ENCODE data around the gene RNLS. TPM values are rescaled to one million over a fixed set of nuclear protein-coding genes. Genes with fewer than 3 reads are reported as not detected.

Gene RNLS
- polyA plus RNA-seq, 3 donors: 3.3 to 3.9 (median 3.7) TPM

DNA sequence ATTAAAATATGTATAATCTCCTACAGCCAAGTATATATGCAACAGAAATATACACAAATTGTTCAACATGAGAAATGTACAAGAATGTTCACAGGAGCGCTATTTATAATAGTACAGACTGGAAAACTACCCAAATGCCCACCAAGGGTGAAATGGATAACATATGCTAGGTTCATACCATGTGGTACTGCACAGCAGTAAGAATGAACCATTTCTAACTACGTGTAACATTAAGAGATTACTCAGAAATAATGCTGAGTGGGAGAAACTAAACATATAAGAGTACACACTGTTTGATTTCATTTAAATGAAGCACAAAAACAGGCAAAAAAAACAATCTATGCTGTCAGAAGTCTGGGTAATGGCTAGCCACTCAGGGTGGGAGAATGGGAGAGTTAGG, 45.8 kb downstream of the RNLS start:
- Histone ChIP-seq H3K27me3 (ENCODE audit: control insufficient read depth in 2 of 2, insufficient read depth in 2 of 2, low read length in 2 of 2) (no peaks in the 10 kb centered on the region), H3K9me3 (replicated peaks in 1 of 2; ENCODE audit: control insufficient read depth in 1 of 2, insufficient read depth in 1 of 2, low read length in 2 of 2) (no peaks in the 10 kb centered on the region), H2AFZ (ENCODE audit: insufficient read depth, low read depth, low read length, poor library complexity, severe bottlenecking) (no peak overlapping the region), H3K9ac (ENCODE audit: insufficient read depth, low read length, poor library complexity, severe bottlenecking) (no peak overlapping the region), H4K20me1 (ENCODE audit: insufficient read depth, low read length) (no peaks in the 10 kb centered on the region), H3K79me2 (ENCODE audit: insufficient read depth, low read length) (no peaks in the 10 kb centered on the region), H3K27ac (ENCODE audit: low read depth in 1 of 2, low read length in 2 of 2) (no peak overlapping the region), H3K4me2 (replicated peaks; ENCODE audit: extremely low read depth, low read length, poor library complexity, severe bottlenecking) (no peak overlapping the region), H3K36me3 (replicated peaks in 1 of 2; ENCODE audit: control insufficient read depth in 1 of 2, insufficient read depth in 2 of 2, low read length in 2 of 2) (no peaks in the 10 kb centered on the region), H3K4me1 (ENCODE audit: control insufficient read depth in 1 of 2, insufficient read depth in 2 of 2, low read length in 2 of 2) (no peaks in the 10 kb centered on the region), H3K4me3 (replicated peaks in 1 of 3; ENCODE audit: low read depth in 2 of 3, low read length in 3 of 3) (no peak overlapping the region)
- TF ChIP-seq, protein P1, sequence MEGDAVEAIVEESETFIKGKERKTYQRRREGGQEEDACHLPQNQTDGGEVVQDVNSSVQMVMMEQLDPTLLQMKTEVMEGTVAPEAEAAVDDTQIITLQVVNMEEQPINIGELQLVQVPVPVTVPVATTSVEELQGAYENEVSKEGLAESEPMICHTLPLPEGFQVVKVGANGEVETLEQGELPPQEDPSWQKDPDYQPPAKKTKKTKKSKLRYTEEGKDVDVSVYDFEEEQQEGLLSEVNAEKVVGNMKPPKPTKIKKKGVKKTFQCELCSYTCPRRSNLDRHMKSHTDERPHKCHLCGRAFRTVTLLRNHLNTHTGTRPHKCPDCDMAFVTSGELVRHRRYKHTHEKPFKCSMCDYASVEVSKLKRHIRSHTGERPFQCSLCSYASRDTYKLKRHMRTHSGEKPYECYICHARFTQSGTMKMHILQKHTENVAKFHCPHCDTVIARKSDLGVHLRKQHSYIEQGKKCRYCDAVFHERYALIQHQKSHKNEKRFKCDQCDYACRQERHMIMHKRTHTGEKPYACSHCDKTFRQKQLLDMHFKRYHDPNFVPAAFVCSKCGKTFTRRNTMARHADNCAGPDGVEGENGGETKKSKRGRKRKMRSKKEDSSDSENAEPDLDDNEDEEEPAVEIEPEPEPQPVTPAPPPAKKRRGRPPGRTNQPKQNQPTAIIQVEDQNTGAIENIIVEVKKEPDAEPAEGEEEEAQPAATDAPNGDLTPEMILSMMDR (IDR thresholded peaks at IDR 0.05): no peak
- H3K9me3 Mint-ChIP-seq: peaks cover 0 to 1% (median 0%) of the 10 kb centered on the region in 7 donors
- no peak overlapping the region for H3K27ac Mint-ChIP-seq
- no peaks in the 10 kb centered on the region for H3K4me1 Mint-ChIP-seq
- no peaks in the 10 kb centered on the region for H3K27me3 Mint-ChIP-seq (ENCODE audit: low read depth in 3 of 3)
- intact Hi-C loops (cut with micrococcal nuclease): no loop called here
- no peak for DNase-seq
- no peak overlapping the region for H3K4me3 Mint-ChIP-seq
- WGBS (ENCODE audit: insufficient coverage): no CpG with 5 or more reads among the region's 2 CpGs
- H3K36me3 Mint-ChIP-seq: no peaks in the 10 kb centered on the region

DNA sequence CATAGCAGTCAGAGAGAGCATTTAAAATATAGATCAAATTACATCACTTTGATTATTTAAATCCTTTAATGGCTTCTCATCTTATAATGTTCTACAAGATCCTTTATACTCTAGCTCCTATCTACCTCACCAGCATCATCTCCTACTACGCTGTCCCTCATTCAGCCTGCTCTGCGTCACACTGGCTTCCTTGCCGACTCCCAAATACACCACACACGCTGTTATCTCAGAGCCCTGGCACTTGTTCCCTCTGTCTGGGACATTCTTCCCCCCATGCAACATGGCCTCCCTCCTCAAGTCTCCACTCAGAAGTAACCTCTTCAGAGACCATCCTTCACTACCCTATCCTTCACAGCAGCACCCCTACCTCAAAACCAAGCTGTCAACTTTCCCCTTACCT, 46.7 kb downstream of the RNLS start:
- Histone ChIP-seq H3K9me3 (replicated peaks in 1 of 2; ENCODE audit: control insufficient read depth in 1 of 2, insufficient read depth in 1 of 2, low read length in 2 of 2) (no peaks in the 10 kb centered on the region), H3K4me2 (replicated peaks; ENCODE audit: extremely low read depth, low read length, poor library complexity, severe bottlenecking) (no peak overlapping the region), H3K27me3 (ENCODE audit: control insufficient read depth in 2 of 2, insufficient read depth in 2 of 2, low read length in 2 of 2) (no peaks in the 10 kb centered on the region), H4K20me1 (ENCODE audit: insufficient read depth, low read length) (no peaks in the 10 kb centered on the region), H3K4me1 (ENCODE audit: control insufficient read depth in 1 of 2, insufficient read depth in 2 of 2, low read length in 2 of 2) (no peaks in the 10 kb centered on the region), H2AFZ (ENCODE audit: insufficient read depth, low read depth, low read length, poor library complexity, severe bottlenecking) (no peak overlapping the region), H3K36me3 (replicated peaks in 1 of 2; ENCODE audit: control insufficient read depth in 1 of 2, insufficient read depth in 2 of 2, low read length in 2 of 2) (no peaks in the 10 kb centered on the region), H3K79me2 (ENCODE audit: insufficient read depth, low read length) (no peaks in the 10 kb centered on the region), H3K4me3 (replicated peaks in 1 of 3; ENCODE audit: low read depth in 2 of 3, low read length in 3 of 3) (no peak overlapping the region), H3K9ac (ENCODE audit: insufficient read depth, low read length, poor library complexity, severe bottlenecking) (no peak overlapping the region), H3K27ac (ENCODE audit: low read depth in 1 of 2, low read length in 2 of 2) (no peak overlapping the region)
- peaks cover 0 to 1% (median 0%) of the 10 kb centered on the region in 7 donors for H3K9me3 Mint-ChIP-seq
- no peaks in the 10 kb centered on the region for H3K4me1 Mint-ChIP-seq
- H3K36me3 Mint-ChIP-seq: no peaks in the 10 kb centered on the region
- TF ChIP-seq, protein P1 (IDR thresholded peaks at IDR 0.05): no peak
- peak overlapping the region in 1 of 7 donors; percentile 46 for H3K27ac Mint-ChIP-seq
- H3K27me3 Mint-ChIP-seq (ENCODE audit: low read depth in 3 of 3): no peaks in the 10 kb centered on the region
- no peak for DNase-seq
- intact Hi-C loops (cut with micrococcal nuclease): no loop called here
- H3K4me3 Mint-ChIP-seq: no peak overlapping the region
- WGBS (ENCODE audit: insufficient coverage): 75% methylated on average over 4 of the region's 4 CpGs

Measured in CD14-positive monocyte (primary cell).